ENCODE measurements around the gene NETO1. TPM values are rescaled to one million over a fixed set of nuclear protein-coding genes. Genes with fewer than 3 reads are reported as not detected.

The NETO1 gene
- polyA plus RNA-seq, 2 of the 4 experiments (the other 2 are of a cell fraction), result 0.04 TPM; not detected in 1

GRCh38 chr18:72868585-72869225 is 918 bp upstream of the NETO1 start:
- 39% methylated on average over 21 of the region's 62 CpGs for WGBS (ENCODE audit: missing lambda C conversion rate)
- H3K9me3 ChIP-seq, result no peaks in the 10 kb centered on the region
- TF ChIP-seq EP300 (IDR thresholded peaks at IDR 0.05), result no peak
- no peak for TF ChIP-seq HDAC2 (IDR thresholded peaks at IDR 0.05)
- TF ChIP-seq HEYL (CRISPR knock-in tag; IDR thresholded peaks at IDR 0.05), result no peak
- no peak for TF ChIP-seq MYC (IDR thresholded peaks at IDR 0.05; ENCODE audit: borderline replicate concordance, low read length)
- no peak for TF ChIP-seq KDM5A (IDR thresholded peaks at IDR 0.05)
- TF ChIP-seq TFCP2L1 (CRISPR knock-in tag; IDR thresholded peaks at IDR 0.05), result no peak
- ATAC-seq, result peak in 1 of 2 experiments; percentile 51; a peak in 2 of 6 replicates
- no peak overlapping the region for H3K27ac ChIP-seq
- no peak for DNase-seq (ENCODE audit: low read depth in 1 of 2, low spot score in 1 of 2)
- FAIRE-seq, result no peak
- H3K4me2 ChIP-seq, result peak overlapping the region; percentile 71
- CTCF ChIA-PET, result no interaction called here
- peak overlapping the region; percentile 34 for H3K4me3 ChIP-seq
- no peaks in the 10 kb centered on the region for H3K4me1 ChIP-seq
- POLR2A ChIA-PET, result no interaction called here

- FAIRE-seq, result no peak
- POLR2A ChIA-PET, result no interaction called here
- CTCF ChIA-PET, result no interaction called here
- Histone ChIP-seq H3K4me1 (no peaks in the 10 kb centered on the region), H3K9me3 (no peaks in the 10 kb centered on the region), H3K4me2 (peak overlapping the region; percentile 71), H3K4me3 (peak overlapping the region; percentile 34), H3K27ac (no peak overlapping the region)
- peak; percentile 30 to 46; a peak in 2 of 6 replicates for ATAC-seq
- 39% methylated on average over 22 of the region's 102 CpGs for WGBS (ENCODE audit: missing lambda C conversion rate)
- no peak for DNase-seq (ENCODE audit: low read depth in 1 of 2, low spot score in 1 of 2)
- TF ChIP-seq TFCP2L1 (CRISPR knock-in tag; IDR thresholded peaks at IDR 0.05), result no peak
- TF ChIP-seq HOXA7 (CRISPR knock-in tag; IDR thresholded peaks at IDR 0.05), result no peak
- no peak for TF ChIP-seq KDM5A (IDR thresholded peaks at IDR 0.05)
- no peak for TF ChIP-seq HOXB5 (CRISPR knock-in tag; IDR thresholded peaks at IDR 0.05)
- no peak for TF ChIP-seq CHD2 (IDR thresholded peaks at IDR 0.05; ENCODE audit: low read length, partially characterized antibody)
- no peak for TF ChIP-seq PBX3 (IDR thresholded peaks at IDR 0.05)
- no peak for TF ChIP-seq NR3C1 (IDR thresholded peaks at IDR 0.05)
- no peak for TF ChIP-seq RNF2 (IDR thresholded peaks at IDR 0.05; ENCODE audit: borderline replicate concordance, low read depth)
- TF ChIP-seq USF2 (IDR thresholded peaks at IDR 0.05), result no peak
- no peak for TF ChIP-seq ELK1 (IDR thresholded peaks at IDR 0.05; ENCODE audit: low read depth, low read length)
- no peak for TF ChIP-seq RCOR1 (IDR thresholded peaks at IDR 0.05; ENCODE audit: low read depth, low read length)
- TF ChIP-seq NFE2L2 (conservative IDR thresholded peaks at IDR 0.05; ENCODE audit: low read length), result no peak
Observed at GRCh38 chr18:72866901-72867745, 664 bp downstream of the NETO1 start.

- no peak for ATAC-seq
- no peak for DNase-seq (ENCODE audit: low read depth in 1 of 2, low spot score in 1 of 2)
- 51% methylated on average over 18 of the region's 18 CpGs for WGBS (ENCODE audit: missing lambda C conversion rate)
- Histone ChIP-seq H3K27ac (no peak overlapping the region), H3K4me1 (no peaks in the 10 kb centered on the region), H3K4me3 (no peak overlapping the region), H3K4me2 (no peak overlapping the region), H3K9me3 (no peaks in the 10 kb centered on the region)
- ChIA-PET CTCF (no interaction called here), POLR2A (no interaction called here)
- FAIRE-seq, result no peak
- TF ChIP-seq BHLHE40 (IDR thresholded peaks at IDR 0.05; ENCODE audit: low read depth, low read length) (no peak), E2F6 (IDR thresholded peaks at IDR 0.05; ENCODE audit: borderline replicate concordance, low read depth) (no peak), JUNB (IDR thresholded peaks at IDR 0.05) (no peak)
Observed at GRCh38 chr18:72866442-72866900, 1.3 kb downstream of the NETO1 start.
